GM19395 (cell line): ENCODE data around the gene TNN.

Experiments used
- ATAC-seq: cut with Tn5 transposase; IDR thresholded peaks from one replicate; pipeline ENCODE4 v1.9.1; 2021; ENCODE audit warnings: mild to moderate bottlenecking, moderate library complexity; ENCODE audit not compliant: unreplicated experiment

TNN gene

GRCh38 chr1:175145899-175146528 is 78.4 kb downstream of the TNN start:
- no peak for ATAC-seq

GRCh38 chr1:175146529-175147213 is 79.0 kb downstream of the TNN start:
- ATAC-seq = peak; percentile 57

- ATAC-seq = no peak
Observed at GRCh38 chr1:175147569-175147968, 79.9 kb downstream of the TNN start.

GRCh38 chr1:175148068-175148467 is 80.4 kb downstream of the TNN start:
- no peak for ATAC-seq

- no peak for ATAC-seq
Observed at GRCh38 chr1:175150596-175151319, 83.1 kb downstream of the TNN start.

- peak; percentile 62 for ATAC-seq
Observed at GRCh38 chr1:175152006-175152652, 84.5 kb downstream of the TNN start.

- ATAC-seq = peak; percentile 60
Observed at GRCh38 chr1:175154629-175155472, 87.2 kb downstream of the TNN start.

GRCh38 chr1:175155473-175155856 is 87.8 kb downstream of the TNN start:
- no peak for ATAC-seq

- ATAC-seq = no peak
Observed at GRCh38 chr1:175155936-175156335, 88.3 kb downstream of the TNN start.

- ATAC-seq = no peak
Observed at GRCh38 chr1:175157200-175157599, 89.6 kb downstream of the TNN start.

GRCh38 chr1:175158170-175158591 is 90.5 kb downstream of the TNN start:
- ATAC-seq = no peak

GRCh38 chr1:175162955-175163354 is 95.3 kb downstream of the TNN start:
- ATAC-seq = no peak

GRCh38 chr1:175163702-175164101 is 96.1 kb downstream of the TNN start:
- no peak for ATAC-seq

- no peak for ATAC-seq
Observed at GRCh38 chr1:175164751-175165150, 97.1 kb downstream of the TNN start.

- ATAC-seq = no peak
Observed at GRCh38 chr1:175166746-175167145, 99.1 kb downstream of the TNN start.

GRCh38 chr1:175167861-175168260 is 100.2 kb downstream of the TNN start:
- ATAC-seq = no peak

- ATAC-seq = no peak
Observed at GRCh38 chr1:175168782-175169181, 101.1 kb downstream of the TNN start.

GRCh38 chr1:175169286-175170018 is 101.8 kb downstream of the TNN start:
- no peak for ATAC-seq

- ATAC-seq = no peak
Observed at GRCh38 chr1:175171036-175171913, 103.6 kb downstream of the TNN start.
